DOHH2 (cell line): ENCODE measurements around the gene GCKR.
"Not testable (repeated sequence)": the region's sequence is repeated elsewhere in the genome, so short reads cannot be mapped to it uniquely, and the experiment has no call there.

ENCODE experiments used
- CTCF ChIP-seq: fragments of 200-600 bp; sonication (generic); IDR thresholded peaks from one replicate; pipeline ENCODE4 v1.5.1; 2014; ENCODE audit warnings: antibody characterized with exemption, mild to moderate bottlenecking, low read depth, low read length; ENCODE audit not compliant: poor library complexity, severe bottlenecking
- EZH2phosphoT487 ChIP-seq: fragments of 200-600 bp; sonication (generic); IDR thresholded peaks from 2 replicates; pipeline ENCODE4 v1.6.1; 2017; ENCODE audit warnings: borderline replicate concordance, mild to moderate bottlenecking, antibody characterized with exemption, low read length, moderate library complexity, mixed read lengths

GRCh38 chr2:27554451-27554850 lies 57.8 kb downstream of the GCKR start:
- TF ChIP-seq CTCF, EZH2phosphoT487: not testable (repeated sequence)
